HG03159 (cell line): Measurements from ENCODE around the gene GRIA2.
"Not testable (repeated sequence)": the region's sequence is repeated elsewhere in the genome, so short reads cannot be mapped to it uniquely, and the experiment has no call there.

Experiments used
- ATAC-seq: cut with Tn5 transposase; IDR thresholded peaks from one replicate; pipeline ENCODE4 v1.9.1; 2021; ENCODE audit warnings: mild to moderate bottlenecking, moderate library complexity; ENCODE audit not compliant: unreplicated experiment

The GRIA2 gene

GRCh38 chr4:157246964-157247363 is 26.4 kb downstream of the GRIA2 start:
- ATAC-seq, result no peak

- ATAC-seq, result not testable (repeated sequence)
Measured at GRCh38 chr4:157258165-157258564, 37.6 kb downstream of the GRIA2 start.

DNA sequence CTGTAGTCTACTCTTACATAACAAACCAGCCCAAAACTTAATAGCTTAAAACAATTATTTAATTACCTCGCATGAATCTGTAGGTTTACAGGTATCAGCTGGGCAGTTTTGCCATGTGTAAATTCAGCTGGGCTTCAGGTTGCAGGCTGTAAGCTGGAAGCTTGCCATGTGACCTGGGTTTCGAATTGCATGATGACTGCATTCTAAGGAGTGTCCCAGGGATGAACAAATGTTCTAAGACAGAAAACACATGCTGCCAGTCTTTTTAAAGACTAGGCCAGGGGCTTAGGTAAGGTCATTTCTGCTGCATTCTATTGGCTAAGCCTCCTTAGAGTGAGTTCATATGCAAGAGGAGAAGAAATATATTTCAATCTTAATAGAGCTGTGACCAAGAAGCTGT is 44.8 kb downstream of the GRIA2 start:
- no peak for ATAC-seq

- no peak for ATAC-seq
Measured at GRCh38 chr4:157270108-157270507, 49.6 kb downstream of the GRIA2 start.

DNA sequence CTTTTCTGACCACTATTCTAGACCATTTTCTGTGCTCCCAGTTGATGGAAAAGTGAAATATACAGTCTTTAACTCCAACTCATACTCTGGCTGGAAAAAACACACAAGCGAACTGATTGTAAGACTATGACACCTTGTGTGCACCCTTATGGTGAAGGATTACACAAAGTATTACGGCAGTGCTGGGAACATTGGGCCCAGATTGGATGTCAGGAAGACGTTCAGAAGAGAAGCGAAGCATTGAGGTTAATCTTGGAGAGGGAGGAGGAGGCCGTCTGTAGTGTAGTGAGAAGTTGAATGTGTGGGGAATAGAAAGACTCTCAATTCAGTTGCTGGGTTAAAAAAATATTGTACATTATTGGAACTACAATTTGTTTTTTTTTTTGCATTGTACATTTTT is 50.0 kb downstream of the GRIA2 start:
- ATAC-seq, result no peak

DNA sequence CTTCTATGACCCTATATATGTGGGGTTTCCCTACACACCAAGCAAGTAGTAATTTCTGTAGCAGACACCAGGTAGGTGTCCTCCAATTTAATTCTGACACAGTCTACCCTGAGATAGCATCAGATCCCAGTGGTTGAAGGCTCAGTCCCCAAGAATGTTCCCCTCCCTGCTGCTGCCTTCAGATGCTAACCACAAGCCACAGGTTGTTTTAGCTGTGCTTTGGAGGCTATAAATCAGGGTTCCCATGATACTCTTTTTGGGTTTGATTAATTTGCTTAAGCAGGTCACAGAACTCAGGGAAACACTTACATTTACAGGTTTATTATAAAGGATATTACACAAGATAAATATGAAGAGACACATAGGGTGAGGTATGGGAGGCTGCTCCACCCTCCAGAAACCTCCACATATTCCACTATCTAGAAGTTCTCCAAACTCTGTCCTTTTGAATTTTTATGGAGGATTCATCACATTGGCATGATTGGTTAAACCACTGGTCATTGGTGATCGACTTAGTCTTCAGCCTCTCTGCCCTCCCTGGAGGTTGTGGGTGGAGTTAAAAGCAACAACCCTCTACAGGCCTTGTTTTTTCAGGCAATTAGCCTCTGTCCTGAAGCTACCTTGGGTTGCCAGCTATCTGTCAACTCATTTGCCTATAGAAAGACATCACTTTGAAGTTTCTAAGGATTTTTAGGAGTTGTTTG is 50.8 kb downstream of the GRIA2 start:
- no peak for ATAC-seq

- no peak for ATAC-seq
Measured at GRCh38 chr4:157280673-157281072, 60.1 kb downstream of the GRIA2 start.

GRCh38 chr4:157282019-157282418 is 61.5 kb downstream of the GRIA2 start:
- no peak for ATAC-seq

GRCh38 chr4:157287445-157287844 is 66.9 kb downstream of the GRIA2 start:
- ATAC-seq, result no peak

GRCh38 chr4:157290622-157291021 is 70.1 kb downstream of the GRIA2 start:
- no peak for ATAC-seq

GRCh38 chr4:157291071-157291470 is 70.5 kb downstream of the GRIA2 start:
- no peak for ATAC-seq

GRCh38 chr4:157293673-157294072 is 73.1 kb downstream of the GRIA2 start:
- no peak for ATAC-seq

- no peak for ATAC-seq
Measured at GRCh38 chr4:157294575-157294974, 74.0 kb downstream of the GRIA2 start.

DNA sequence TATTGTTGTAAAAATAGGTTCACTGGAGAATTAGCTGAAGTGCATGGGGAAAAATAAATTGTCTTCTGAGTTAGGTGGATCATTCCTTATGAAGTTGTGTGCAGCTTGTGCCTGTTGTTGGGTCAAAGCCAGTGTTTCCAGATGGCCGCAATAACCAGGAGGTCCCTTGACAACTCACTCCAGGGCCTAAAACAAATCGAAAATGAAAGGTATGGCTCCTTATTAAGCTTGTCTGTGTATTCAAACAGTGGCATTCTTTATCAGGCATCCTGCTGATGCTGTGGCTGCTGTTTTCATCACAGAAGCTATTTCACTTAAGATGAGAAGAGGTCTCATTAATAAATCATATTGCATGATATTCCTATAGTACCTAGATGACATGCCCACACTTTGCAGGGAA is 80.2 kb downstream of the GRIA2 start:
- ATAC-seq, result no peak

DNA sequence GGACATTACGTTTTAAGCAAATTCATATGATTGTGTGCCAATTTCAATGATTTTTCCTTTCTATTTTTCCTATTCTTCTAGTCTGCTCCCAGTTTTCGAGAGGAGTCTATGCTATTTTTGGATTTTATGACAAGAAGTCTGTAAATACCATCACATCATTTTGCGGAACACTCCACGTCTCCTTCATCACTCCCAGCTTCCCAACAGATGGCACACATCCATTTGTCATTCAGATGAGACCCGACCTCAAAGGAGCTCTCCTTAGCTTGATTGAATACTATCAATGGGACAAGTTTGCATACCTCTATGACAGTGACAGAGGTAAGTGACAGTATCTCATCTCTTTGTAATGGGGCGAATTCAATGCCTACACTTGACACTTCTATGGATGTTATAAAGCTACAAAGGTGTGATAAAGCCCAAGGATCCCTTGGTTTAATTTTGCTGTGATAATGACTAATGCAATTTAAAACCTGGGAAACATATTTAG is 83.0 kb downstream of the GRIA2 start:
- no peak for ATAC-seq

DNA sequence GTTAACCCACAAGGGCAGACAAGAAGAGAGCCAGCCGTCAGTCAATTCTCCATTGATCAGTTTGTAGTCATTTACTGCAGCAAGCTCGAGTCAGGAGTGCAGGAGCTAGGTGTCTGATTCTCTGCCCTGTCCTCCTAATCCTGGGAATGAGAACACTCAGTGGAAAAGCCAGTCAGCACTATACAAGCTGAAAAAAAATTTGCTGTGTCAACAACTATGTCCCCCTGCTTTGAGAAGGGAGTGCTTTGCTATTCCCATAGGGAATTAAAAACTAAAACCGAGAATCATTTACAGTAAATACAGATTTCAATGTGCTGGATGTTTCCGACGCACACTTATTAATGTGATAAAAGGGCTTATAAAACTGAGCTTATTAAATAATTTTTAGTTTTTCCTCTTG is 84.2 kb downstream of the GRIA2 start:
- ATAC-seq, result no peak

- no peak for ATAC-seq
Measured at GRCh38 chr4:157312702-157313101, 92.2 kb downstream of the GRIA2 start.

- no peak for ATAC-seq
Measured at GRCh38 chr4:157314906-157315305, 94.4 kb downstream of the GRIA2 start.

DNA sequence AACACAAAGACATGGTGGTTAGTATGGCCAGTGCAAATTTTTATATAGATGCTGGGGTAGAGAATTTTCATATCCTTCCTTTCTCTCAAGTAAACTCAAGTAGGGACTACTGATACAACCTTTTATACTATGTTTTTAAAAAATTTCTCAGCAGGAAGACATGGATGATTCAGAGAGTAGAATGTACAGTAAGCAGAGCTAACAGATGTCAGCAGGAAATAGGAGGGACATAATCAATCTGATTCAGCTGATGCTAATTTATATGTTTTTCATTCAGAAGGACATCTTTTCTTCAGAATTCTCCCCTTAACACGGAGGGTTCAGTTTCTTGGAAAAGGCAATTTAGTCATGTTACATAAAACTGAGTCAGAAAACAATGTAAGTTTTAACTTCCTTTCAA is 95.4 kb downstream of the GRIA2 start:
- ATAC-seq, result no peak

GRCh38 chr4:157320092-157320491 is 99.6 kb downstream of the GRIA2 start:
- no peak for ATAC-seq

DNA sequence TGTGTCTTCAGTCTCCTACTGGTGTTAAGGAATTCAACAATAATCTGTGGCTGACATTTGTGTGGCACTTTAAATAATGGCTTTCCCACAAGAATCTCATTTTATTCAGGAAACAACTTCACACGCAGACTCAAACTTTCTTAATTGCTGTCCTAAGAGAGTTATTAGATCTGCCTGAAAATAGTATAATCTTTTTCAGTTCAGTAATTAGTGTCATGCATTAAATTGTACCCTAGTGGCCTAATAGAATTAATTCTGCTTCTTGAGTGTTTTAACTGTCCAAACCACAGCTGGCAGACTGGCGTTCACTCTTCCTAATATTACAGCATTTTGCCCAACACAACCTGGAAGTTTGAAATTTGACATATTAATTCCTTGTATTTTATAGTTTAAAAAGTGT is 107.1 kb downstream of the GRIA2 start:
- no peak for ATAC-seq

DNA sequence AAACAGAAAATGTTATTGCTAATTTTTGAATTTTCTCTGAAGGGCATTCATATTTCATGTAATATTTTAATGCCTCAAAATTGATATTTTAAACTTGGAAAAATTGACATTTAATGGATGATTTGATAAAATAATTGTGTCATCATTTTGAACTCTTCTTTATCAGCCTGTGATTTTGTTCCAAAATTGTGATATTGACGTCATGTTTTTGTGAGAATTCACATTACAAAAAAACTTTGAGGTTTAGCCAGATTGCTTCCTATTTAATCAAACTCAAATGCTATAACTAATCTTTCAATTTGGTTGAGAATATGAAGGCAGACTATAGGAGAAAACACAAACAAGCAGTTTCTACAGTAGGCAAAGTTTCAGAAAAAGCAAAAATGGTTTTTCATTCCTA is 137.4 kb downstream of the GRIA2 start:
- ATAC-seq, result no peak

DNA sequence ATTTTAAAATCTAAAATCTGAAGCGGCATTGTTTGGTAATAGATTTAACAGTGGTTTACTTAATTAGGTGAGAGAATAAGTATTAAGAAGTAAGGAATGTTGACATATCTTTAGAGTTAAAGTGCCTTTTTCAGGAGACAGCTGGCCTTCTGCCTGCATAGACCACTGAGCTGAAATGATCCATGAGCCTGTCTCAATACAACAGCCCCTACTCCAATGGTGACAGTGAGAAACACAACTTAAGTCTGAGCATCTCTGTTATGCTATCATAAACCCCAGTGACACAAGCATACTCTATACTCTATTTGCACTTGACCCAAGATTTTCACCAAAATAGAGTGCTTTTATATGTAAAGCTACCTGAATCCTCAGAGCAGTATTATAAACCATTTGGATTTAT is 137.9 kb downstream of the GRIA2 start:
- no peak for ATAC-seq
